GM19438 (cell line): ENCODE measurements around the gene ANAPC2.

Experiments used
- ATAC-seq: cut with Tn5 transposase; IDR thresholded peaks from one replicate; pipeline ENCODE4 v1.9.1; 2021; ENCODE audit warnings: low read depth; ENCODE audit not compliant: unreplicated experiment

Gene ANAPC2

GRCh38 chr9:137149363-137149762 lies 39.0 kb downstream of the ANAPC2 start:
- ATAC-seq: no peak

DNA sequence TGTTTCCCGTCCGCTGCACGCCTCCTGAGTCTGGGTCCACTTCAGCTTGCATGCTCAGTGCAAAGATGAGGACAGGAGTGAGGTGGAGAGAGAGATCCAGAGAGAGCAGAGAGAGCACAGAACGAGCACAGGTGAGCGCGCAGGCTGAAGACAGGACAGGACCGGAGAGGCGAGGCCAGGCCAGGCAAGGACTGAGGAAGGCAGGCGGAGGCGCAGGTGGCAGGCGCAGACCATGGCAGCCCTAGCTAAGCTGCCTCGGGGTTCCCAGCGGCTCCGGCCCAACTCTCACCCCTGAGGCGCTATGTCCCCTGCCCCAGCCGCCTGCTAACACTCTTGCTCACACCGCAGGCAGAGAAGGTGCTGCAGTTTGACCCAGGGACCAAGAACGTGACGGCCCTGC lies 39.7 kb downstream of the ANAPC2 start:
- no peak for ATAC-seq

GRCh38 chr9:137148242-137148641 lies 40.1 kb downstream of the ANAPC2 start:
- no peak for ATAC-seq

DNA sequence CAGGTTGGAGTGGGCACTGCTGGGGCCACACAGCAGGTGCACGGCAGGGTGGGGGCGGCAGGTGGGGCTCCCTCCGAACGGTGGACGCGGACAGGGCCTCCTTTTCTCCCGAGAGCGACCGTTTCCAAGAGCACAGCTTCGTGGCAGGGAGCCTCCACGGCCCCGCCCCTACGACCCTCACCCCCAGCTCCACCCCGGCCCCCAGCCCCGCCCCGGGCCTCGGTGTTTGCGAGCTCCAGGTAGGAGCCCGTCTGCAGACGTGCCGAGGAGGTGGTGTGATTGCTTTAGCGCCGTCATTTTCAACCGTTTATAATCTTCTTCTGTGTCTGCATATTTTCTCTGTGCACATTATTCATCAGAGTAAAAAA lies 40.6 kb downstream of the ANAPC2 start:
- no peak for ATAC-seq

DNA sequence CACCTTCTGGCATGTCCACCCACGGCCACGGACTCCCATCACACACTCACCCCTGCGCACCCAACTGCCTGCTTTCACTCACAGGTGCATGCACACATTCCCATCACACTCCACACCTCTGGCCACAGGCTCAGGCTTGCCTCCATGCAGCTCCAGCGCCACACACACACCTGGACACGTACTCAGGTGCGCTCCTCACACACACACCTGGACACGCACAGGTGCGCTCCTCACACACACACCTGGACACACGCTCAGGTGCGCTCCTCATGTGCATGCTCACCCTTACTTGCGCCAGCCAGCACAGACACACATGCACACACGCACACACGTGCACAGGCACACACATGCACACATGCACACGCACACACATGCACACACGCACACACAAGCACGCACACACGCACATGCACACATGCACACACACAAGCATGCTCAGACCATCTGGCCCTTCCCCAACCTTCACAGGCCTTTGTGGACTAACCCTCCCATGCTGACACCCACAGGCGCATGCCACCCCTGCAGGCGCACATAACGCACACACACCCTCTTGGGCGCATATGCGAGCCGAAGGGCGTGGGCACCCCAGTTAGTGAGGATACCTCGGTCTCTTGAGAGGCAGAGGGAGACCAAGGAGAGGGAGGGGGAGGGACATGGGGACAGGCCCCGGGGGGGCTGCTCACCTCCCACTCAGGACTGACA lies 41.1 kb downstream of the ANAPC2 start:
- no peak for ATAC-seq

DNA sequence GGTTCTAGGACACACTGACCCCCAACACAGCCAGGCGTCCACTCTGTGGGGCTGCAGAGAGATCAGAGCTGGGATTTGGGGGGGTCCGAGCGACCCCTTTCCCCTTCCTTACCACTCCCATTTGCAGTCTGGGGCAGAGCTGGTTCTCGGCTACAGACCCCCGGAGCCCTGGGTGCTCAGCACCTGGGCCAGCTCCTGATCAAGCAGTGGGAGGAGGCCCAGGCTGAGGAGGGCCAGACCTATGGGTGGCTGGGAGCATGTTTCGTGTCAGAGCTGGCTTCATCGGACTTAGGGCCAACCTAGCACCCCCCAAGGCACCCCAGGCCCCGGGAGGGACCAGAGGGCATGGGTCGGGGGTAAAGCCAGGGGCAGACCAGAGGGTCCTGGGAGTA lies 41.8 kb downstream of the ANAPC2 start:
- no peak for ATAC-seq

GRCh38 chr9:137145731-137146526 lies 42.4 kb downstream of the ANAPC2 start:
- no peak for ATAC-seq

GRCh38 chr9:137143459-137143858 lies 44.9 kb downstream of the ANAPC2 start:
- ATAC-seq: no peak

DNA sequence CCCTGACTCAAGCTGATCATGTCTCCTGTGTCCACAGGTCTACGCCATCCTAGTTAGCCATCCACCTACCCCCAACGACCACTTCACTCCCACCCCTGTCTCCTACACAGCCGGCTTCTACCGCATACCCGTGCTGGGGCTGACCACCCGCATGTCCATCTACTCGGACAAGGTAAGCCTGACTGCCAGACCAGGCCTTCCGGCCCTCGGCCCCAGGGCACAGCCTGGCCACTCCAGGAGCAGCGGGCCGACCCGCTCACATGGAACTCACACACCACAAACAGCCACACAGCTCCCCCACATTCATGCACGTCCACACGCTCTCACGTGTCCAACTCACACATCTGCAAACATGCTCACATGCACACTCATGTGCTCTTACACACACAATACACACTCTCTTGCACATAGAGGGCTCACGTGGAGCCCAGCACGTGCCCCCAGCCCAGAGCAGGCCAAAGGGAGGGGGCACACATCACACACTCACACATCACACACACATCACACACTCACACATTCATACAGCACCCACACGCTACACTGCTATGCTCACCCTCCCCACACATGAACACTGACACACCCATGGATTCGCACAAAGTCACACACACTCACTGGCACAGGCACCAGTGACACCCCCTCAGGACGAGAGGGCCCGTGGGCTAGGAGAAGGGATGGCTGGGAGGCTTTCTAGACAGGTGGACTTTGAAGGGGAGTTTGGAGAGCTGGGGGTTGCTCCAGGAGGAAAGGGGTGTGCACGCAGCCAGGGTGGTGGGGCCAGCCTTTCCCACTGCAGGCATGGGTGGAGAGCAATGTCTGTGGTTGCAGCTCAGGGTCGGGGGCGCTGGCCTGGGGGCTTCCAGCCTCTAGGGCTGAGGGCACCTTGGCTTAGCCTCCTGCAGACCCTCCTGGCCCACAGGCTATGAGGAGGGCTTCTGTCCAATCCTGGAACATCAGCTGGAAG lies 46.1 kb downstream of the ANAPC2 start:
- ATAC-seq: no peak

GRCh38 chr9:137141050-137141810 lies 47.1 kb downstream of the ANAPC2 start:
- ATAC-seq: no peak

GRCh38 chr9:137140151-137141012 lies 48.0 kb downstream of the ANAPC2 start:
- ATAC-seq: no peak

DNA sequence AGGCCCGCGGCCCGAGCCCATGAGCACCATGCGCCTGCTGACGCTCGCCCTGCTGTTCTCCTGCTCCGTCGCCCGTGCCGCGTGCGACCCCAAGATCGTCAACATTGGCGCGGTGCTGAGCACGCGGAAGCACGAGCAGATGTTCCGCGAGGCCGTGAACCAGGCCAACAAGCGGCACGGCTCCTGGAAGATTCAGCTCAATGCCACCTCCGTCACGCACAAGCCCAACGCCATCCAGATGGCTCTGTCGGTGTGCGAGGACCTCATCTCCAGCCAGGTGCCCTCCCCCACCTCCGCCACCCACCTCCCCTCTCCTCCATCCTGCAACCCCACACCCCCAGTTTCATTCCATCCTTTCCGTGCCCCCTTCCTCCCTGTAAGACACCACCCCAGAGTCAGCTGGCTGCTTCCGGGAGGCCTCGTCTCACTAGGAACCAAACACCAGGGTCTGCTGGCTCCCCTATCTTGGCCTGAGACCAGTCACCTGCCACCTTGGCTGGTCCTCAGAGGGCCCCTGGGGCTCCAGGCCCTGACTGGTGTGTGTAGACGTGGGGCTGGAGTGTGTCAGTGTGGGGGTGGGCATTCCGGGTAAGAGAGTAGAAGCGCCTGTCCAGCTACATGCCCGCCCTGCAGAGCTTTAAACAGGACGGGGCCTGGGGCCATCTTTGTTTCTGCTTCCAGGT lies 48.8 kb downstream of the ANAPC2 start:
- ATAC-seq: no peak

DNA sequence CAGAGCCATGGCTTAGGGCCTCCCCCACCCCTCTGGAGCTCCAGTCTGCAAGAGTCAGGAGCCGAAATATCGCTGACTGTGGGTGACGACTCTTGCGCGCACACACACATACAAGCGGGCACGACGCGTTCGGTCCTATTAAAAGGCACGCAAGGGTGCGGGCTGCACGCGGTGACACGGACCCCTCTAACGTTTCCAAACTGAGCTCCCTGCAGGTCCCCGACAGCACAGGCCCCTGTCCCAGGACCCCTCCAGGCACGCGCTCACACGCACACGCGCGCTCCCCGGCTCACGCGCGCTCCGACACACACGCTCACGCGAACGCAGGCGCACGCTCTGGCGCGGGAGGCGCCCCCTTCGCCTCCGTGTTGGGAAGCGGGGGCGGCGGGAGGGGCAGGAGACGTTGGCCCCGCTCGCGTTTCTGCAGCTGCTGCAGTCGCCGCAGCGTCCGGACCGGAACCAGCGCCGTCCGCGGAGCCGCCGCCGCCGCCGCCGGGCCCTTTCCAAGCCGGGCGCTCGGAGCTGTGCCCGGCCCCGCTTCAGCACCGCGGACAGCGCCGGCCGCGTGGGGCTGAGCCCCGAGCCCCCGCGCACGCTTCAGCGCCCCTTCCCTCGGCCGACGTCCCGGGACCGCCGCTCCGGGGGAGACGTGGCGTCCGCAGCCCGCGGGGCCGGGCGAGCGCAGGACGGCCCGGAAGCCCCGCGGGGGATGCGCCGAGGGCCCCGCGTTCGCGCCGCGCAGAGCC lies 49.5 kb downstream of the ANAPC2 start, which contains the start of gene GRIN1:
TSS of gene GRIN1 (plus strand) at position 433 of the 746 bp plus-strand sequence. CDS start 333 bp downstream, outside the sequence.
- ATAC-seq: no peak

- ATAC-seq: no peak
Measured at GRCh38 chr9:137138058-137138721, 50.2 kb downstream of the ANAPC2 start.

DNA sequence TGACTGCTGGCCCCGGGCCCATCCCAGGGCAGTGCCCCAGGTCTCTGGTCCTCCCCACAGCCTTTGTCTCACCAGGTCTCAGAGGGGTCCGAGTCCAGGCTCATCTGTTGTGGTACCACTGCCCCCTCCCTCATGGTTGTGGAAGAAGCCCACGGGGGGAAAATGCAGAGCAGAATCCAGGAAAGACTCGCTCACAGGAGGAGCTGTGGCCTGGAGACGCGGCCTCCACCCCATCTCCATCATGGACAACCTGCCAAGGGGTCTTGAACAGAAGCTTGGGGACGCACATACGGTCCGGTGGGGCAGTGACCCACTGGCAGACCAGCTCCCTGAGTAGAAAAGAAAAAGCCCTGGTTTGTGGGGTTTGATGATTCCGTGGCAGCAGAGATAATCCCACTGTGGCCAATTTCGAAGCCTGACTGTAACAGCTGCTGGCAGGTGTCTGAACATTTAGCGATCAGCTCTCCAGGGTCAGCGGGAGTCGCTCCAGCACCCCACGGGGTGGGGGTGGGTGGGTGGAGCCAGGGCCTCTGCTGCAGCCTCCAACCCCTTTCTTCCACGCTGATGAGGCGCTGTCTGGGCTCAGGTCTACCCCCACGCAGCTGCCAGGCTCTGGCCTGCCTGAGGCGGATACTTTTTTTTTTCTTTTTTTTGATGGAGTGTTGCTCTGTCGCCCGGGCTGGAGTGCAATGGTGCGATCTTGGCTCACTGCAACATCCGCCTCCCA lies 51.3 kb downstream of the ANAPC2 start:
- ATAC-seq: no peak

GRCh38 chr9:137136261-137136880 lies 52.0 kb downstream of the ANAPC2 start:
- ATAC-seq: no peak
